OCI-LY7 (cell line): ENCODE results near the gene ABHD10.

Experiments
- EZH2phosphoT487 ChIP-seq: fragments of 200-600 bp; sonication (generic); IDR thresholded peaks from 2 replicates; pipeline ENCODE4 v1.6.1; 2018; ENCODE audit warnings: low read depth, borderline replicate concordance, mild to moderate bottlenecking, mixed run types, antibody characterized with exemption, low read length, moderate library complexity, mixed read lengths
- TF ChIP-seq, protein P1 (sequence below): fragments of 200-600 bp; sonication (generic); conservative IDR thresholded peaks from 2 replicates; pipeline ENCODE4 v1.5.1; 2014; ENCODE audit warnings: mild to moderate bottlenecking, antibody characterized with exemption, low read length, moderate library complexity, mixed read lengths

DNA sequence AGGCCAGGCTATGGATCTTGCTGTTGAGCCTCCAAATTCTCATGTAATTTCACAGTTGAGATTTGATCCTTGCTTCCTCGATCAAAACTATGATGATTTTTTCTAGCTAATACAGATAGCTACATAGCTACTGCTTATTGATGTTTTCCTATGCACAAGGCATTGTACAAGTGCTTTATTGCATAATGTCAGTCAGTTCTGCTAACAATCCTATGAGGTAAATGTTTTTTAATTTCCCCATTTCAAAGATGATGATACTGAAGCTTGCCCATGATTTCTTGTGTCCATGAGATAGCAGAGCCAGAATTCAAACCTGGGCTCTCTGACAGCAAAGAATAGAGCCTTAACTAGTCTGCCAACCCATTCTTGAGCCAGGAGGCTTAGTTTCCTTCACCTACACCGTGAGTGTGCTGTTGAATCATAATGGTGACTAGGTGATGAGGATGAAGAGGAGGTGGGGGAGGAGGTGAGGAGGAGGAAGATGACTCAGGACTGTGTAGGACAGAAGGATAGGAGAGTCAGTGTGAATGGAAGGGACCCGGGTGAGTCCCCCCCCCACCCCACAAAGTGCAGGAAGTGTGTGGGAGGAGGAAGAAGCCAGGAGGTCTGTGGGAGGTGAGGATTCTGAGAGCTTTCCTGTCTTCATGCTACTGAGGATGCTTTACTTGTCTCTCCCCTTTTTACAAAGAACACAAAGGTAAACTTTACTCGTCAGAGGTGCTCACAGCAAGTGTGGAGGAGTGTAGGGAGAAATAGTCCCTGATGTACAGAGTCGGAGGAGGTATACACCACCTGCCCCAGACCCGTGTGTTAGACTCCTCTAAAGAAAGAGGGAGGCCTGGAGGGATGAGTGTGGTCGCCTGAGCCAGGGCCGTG, 23.5 kb downstream of the ABHD10 start:
- TF ChIP-seq, protein P1, sequence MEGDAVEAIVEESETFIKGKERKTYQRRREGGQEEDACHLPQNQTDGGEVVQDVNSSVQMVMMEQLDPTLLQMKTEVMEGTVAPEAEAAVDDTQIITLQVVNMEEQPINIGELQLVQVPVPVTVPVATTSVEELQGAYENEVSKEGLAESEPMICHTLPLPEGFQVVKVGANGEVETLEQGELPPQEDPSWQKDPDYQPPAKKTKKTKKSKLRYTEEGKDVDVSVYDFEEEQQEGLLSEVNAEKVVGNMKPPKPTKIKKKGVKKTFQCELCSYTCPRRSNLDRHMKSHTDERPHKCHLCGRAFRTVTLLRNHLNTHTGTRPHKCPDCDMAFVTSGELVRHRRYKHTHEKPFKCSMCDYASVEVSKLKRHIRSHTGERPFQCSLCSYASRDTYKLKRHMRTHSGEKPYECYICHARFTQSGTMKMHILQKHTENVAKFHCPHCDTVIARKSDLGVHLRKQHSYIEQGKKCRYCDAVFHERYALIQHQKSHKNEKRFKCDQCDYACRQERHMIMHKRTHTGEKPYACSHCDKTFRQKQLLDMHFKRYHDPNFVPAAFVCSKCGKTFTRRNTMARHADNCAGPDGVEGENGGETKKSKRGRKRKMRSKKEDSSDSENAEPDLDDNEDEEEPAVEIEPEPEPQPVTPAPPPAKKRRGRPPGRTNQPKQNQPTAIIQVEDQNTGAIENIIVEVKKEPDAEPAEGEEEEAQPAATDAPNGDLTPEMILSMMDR, result no peak
- TF ChIP-seq EZH2phosphoT487, result no peak
